GM21515 (cell line): ENCODE data around the gene ALPI.

Experiments used
- ATAC-seq: cut with Tn5 transposase; IDR thresholded peaks from one replicate; pipeline ENCODE4 v1.9.1; 2021; ENCODE audit not compliant: unreplicated experiment

ALPI gene

DNA sequence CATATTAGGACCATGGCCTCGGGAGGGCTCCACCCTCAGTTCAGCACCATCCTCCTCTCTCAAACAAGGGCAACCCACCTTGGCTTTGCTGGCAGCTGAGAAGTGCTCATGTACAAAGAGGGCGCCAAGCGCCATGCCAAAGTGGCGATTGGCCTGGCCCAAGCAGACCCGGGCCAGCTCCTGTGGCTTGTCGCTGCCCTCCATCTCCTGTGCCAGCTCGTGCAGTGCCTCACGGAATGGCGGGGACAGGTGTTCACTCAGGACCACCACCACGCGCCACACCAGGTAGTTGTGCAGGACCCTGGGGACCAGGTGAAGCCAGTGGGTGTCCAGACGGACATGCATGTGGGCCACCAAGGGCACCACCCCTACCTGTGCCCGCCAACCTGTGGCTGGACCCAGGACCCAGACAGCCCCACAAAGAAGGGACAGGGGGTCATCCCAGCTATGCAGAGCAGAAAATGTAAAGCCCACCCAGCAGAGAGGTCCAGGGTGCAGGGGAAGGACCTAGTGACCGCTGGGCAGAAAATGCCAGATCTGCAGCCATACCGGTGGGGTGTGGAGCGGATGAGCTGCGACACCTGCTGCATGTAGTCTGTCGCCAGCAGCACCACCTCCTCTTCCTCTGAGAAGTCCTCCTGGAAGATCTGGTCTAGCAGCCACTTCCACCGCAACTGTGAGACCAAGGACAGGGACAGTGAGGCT is 28.1 kb downstream of the ALPI start:
- ATAC-seq, result no peak

DNA sequence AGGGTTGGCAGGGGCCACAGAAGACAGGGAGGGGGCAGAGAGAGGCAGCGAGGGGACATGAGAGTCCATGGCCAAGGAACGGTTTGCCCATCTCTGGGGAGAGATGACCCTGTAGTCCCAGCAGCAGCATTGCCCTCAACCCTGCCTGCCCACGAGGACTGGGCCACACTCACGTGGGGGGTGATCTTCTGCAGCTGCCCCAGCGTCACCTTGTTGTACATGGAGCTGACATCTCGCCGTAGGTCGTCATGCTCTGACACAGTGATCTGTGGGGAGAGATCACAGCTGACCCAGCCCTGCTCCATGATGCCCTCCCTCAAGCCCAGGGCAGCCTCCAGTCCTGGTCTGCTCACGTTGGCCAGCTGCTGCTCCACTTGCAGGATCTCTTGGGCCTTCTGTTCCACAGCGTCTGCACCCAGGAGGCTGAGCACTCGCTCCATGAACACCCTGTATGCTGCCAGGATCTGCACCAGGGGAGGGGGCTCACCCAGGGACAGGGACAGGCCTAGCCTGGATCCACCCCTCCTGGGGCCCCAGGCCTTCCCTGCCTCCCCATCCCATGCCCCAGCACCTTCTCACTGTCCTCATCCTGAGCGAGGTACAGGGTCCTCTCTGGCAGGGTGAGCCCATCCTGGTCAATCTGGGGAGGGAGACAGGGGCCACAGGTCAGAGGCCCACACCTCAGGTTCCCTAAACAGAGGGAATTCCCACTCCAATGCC is 28.8 kb downstream of the ALPI start:
- ATAC-seq, result no peak

GRCh38 chr2:232485348-232485756 is 29.4 kb downstream of the ALPI start:
- ATAC-seq, result no peak

GRCh38 chr2:232485757-232486557 is 30.0 kb downstream of the ALPI start:
- ATAC-seq, result no peak

DNA sequence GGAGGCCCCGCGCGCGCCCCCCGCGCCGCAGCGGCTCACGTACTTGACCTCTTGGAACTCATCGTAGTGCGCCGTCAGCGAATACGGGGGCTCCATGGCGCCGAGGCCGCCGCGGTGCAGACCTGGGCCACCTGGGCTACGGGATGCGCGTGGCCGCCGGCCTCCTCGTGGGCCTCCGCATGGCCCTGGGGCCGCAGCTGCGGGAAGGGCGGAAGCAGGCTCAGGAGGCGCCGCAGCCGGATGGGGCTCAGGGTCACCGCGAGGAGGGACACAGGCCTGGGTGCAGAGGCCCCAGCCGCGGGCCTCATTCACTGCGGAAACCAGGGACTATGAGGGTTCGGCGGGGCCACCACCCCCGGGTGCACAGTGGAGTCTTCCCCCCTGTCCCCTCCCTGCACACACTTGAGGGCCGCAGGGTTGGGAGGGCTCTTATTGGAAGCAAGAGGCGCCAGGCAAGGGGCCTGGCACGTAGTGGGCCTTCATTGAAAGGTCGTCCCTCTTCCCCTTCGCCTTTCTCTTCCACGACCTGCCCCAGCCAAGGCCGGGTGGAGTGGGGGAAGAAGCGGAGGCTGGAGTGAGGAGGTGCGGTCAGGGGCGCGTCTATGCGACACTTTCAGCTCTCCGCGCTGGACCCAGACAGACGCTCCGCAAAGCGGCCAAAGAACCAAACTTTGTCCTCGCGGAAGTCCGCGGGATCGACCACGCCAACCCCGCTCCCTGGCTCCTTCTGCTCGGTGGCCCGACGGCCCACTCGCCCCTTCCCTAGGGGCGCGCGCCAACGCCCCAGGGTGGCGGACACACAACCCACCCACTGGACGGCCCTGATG is 30.8 kb downstream of the ALPI start:
- no peak for ATAC-seq

DNA sequence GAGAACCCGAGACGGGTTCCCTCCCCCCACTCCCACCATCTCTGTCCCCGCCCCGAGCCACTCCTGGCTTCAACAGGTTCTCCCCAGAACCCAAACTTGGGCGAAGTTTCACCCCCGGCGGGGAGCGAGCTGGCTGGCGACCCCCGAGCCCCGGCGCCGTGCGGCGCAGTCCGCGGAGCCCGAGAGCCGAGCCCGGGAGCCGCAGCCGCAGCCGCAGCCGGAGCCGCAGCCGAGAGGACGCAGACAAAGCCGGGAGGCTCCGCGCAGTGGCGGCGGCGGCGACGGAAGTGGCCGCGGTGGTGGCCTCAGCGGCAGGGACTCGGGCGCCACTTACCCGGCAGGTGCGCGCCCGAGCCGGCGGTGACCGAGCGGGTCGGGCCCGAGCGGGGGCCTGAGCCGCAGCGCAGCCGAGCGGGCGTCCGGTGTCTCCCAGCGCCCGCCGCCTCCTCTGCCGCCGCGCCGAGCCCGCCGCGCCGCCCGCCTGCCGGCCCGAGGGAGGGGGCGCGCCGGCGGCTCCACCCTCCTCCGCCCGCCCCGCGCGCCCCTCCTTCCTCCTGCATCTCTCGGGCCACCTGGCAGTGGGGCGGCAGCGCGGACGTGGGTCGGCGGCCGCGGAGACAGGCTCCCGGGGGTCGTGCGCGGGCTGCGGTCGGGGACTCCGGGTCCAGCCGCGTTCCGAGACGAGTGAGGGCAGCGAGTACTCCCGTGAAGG is 31.6 kb downstream of the ALPI start, which contains the start of gene ECEL1:
ECEL1 (minus strand) TSS at position 450 of the 712 bp plus-strand sequence. CDS start 1,181 bp downstream, outside the sequence.
- no peak for ATAC-seq

DNA sequence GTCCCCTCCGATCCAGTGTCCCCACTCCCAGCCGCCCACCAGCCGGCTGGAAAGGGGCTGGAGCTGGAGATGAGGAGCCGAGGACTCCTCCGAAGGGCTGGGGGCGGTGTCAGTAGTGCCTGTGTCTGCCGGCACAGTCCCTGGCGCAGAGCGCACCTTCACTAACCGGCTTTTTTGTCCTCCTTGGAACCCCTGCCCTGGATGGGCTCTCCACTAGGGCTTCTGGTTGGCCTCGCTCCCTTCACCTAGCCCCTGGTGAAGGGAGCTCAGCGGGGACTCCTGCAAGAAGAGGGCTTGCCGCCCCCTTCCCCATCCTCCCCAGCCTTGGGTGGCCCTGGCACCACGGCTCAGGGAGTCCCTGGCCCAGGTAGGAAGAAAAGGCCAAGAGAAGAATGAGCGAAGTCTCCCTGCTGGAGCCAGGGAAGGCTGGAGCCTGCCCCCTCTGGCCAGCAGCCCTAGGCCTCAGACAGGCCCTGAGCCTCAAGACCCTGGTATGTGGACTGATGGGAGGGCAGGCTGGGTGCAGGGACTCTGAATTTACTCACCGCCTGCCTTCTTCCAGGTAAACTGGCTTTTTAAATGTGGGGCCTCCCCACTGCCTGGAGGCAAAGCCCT is 32.3 kb downstream of the ALPI start:
- ATAC-seq, result no peak

DNA sequence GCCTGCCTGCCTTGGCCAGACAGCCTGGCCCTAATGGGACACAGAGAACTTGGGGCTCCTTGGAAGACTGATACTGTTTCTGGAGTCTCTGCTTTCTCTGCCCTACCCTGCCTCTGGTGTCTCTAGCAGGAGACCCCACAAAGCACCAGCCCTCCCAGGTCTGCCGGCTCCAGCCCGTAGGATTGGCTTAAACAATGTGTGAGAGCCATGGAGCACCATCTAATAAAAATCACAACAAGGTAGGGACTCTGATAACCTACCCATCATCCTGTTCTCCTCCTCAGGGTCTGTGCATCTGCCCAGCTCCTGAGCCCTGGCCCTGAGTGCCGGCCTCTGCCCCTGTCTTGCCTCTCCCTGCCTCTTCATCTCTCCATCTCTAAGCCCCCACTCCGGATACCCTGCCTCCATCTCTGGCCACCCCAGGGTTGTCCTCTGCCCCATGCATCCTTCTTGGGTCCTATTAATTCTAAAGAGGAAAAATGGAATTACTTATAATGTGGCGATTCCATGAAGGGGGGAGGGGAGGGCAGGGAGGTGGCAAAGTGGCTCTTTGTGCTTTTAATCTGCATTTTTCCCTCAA is 32.9 kb downstream of the ALPI start:
- ATAC-seq, result no peak

DNA sequence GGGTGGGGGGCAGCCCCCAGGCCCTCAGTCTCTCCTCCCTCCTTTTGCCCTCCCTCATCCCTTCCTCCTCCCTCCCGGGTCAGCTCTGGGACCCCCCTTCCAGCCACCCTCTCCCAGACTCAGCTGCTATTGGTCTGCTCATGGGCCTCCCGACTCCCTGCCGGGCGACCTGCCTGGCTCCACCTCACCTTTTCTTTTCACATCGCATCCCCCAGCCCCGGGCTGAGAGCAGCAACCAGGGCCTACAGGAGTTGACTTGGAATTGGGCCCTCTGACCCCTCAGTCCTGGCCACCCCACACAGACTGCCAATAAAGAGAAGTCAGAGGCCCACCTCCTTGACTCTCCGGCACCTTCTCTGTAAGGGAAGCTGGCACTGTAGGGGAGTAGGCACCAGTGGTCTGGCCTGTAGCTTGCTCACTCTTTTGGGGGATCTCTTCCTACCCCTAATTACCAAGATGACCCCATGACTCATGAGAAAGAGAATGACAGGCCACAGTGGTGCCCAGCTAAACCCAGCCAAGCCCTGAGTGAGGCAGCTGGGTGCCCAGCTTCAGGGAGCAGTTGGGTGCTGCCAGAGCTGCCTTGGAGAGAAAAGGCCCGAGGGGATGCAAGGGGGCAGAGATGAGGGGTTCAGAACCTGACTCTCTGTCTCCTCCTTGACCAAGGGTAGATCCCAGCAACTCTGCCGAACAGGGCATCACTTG is 33.7 kb downstream of the ALPI start:
- no peak for ATAC-seq

DNA sequence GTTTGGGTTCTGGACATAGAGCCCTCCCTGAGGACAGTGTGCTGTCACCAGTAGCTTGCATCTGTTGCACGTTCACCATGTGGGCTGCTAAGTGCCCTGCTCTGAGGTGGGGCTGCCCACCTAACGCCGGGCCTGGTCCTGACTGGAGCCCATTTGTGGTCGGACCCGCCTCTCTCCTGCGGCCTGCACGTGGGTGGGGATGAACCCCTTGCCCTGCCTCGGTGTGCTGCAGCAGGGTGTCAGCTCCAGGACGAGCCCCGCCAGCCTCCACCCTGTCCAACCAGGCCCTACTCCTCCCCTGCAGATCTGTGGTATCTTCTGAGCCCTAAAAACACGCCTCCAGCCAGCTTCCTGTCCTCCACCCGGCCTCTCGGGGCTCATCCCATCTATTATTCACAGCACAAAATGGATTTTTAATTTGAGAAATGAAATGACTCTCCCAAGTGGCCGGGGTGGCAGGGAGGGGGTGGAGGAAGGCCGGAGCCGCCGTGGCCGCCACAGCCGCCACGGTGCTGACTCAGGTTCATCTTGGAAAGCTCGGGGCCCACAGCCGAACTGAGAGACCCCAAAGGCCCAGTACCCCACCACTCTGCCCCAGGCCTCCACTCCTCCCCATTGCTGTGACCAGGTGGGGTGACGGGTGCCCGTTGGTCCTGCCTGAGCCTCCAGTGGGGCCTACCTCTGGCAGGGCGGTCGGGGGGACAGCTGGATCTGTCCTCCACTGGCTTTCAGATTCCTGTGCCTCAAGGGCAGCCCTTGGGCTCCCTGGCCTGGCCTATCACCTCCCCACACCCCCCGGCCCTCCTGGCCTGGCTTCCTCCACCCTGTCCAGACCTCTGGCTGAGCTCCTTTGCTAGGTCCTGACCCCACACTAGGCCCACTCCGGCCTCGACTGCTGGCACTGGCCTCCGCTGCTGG is 34.5 kb downstream of the ALPI start:
- no peak for ATAC-seq

- no peak for ATAC-seq
Observed at GRCh38 chr2:232491139-232491780, 35.3 kb downstream of the ALPI start.

DNA sequence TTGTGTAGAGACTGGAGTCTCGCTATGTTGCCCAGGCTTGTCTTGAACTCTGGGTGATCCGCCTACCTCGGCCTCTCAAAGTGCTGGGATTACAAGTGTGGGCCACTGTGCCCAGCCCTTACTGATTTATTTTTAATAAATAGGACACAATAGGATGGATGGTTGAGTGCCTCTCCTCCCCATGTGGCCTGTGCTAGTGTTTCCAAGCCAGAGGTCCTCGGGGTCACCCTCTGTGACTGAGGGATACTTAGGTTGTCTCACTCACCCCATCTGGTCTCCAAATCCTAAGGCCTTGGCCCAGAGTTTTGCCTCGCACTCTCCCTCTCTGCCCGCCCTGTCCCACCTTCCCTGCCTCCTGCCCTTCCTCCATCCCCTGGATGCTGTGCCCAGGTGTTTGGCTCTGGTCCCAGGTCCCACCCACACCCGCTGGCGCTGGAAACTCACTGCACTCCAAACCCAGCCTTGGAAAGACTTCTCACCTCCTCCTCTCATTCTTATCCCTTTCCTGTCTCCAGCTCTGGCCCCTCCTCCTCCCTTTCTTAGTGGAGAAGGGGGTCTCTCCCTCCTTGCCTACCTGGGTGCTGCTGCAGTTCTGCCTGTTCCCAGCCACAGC is 36.4 kb downstream of the ALPI start:
- ATAC-seq, result no peak

DNA sequence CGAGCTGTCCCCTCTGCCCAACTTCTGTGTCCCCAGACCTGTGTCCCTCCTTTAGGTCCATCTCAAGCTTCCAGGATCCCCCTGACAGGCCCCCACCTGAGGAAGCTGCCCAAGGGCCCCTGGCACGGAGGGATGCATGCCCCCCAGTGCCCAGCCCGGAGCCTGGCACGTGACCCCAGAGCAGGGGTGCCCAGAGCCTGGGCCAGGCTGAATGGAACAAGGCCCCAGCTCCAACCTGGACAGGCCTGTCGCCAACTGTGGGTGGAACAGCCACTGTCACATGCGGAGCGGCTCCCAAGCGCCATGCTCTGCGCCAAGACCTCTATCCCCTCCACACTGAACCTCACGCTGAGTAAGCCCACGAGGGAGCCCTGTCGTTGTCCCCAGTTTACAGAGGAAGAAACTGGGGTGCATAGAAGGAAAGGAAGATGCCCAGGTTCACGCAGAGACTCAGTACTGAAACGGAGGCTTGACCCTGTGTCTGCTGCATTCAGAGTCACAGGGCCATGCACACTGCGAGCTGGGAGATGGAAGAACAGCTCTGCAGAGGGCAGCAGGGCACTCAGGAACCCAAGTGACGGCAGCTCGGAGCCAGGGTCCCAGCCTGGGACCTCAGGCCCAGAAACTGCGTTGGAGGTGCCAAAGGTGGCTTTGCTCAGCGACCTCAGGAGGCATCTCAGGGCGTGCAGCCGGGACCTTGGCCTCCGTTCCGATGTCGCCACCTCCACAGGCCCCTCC is 37.2 kb downstream of the ALPI start:
- ATAC-seq, result no peak

DNA sequence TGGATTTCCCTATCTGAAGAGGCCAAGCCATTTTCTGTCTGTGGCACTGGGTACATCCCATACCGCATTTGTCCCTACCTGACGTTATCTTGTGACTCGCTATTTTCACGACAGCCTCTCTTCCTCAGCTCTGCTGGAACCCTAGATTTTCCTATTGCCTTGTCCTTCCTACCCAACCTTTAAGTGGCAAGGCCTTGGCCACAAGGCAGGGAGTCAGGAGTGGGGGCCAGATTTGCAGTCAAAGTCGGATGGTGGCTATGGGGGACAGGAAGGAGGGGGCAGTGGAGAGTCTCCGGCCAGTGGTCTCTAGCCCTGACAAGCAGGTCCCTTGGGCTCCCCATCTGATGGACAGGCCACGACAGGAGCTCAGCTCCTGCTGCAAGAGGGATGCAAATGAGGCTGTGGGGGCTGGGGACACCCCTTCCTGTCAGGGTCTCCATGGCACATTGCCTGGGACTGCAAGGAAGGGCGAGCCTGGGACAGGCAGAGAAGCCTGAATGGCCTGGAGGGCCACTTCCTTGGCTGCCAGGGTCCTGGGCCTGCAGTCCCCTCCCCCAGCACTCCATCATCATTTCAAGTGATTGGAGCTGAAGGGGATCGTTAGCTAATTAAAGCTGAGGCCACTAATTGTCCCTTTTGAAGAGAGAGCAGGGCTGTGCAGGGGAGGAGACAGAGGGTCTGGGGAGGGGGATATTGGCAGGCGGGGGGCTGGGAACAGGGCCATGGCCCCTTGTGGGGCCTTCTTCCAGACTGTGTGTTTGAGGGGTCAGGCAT is 37.9 kb downstream of the ALPI start:
- no peak for ATAC-seq

- no peak for ATAC-seq
Observed at GRCh38 chr2:232494542-232494941, 38.6 kb downstream of the ALPI start.
